MCF 10A (cell line): ENCODE results near the gene RCL1. TPM values are rescaled to one million over a fixed set of nuclear protein-coding genes. Genes with fewer than 3 reads are reported as not detected.

Experiments
- BruUV-seq: library from RNA; stranded (reverse); fragments of 400-500 nt; replicated peaks from 2 replicates; lab custom pipeline; 2021; lab: Mats Ljungman, UMichigan
- CTCF ChIA-PET: fragments of 300-600 bp; sonication (Branson Sonifier 250); formaldehyde crosslinking; extraction: SDS; loops from one replicate; lab custom pipeline; 2021; ENCODE audit warnings: antibody characterized with exemption, inconsistent platforms; lab: Yijun Ruan, JAX
- POLR2A ChIA-PET: fragments of 300-600, 350-650 bp; sonication (Branson Sonifier 250); formaldehyde crosslinking; extraction: SDS; loops from one replicate; lab custom pipeline; 2020; ENCODE audit warnings: antibody characterized with exemption, inconsistent platforms; lab: Yijun Ruan, JAX
- DNase-seq: peaks from one replicate; pipeline ENCODE4 v3.0.0-alpha.2; 2018; ENCODE audit not compliant: unreplicated experiment
- H3K27ac Mint-ChIP-seq: one replicate; pipeline ENCODE4 v1.8.0; 2022; ENCODE audit warnings: mild to moderate bottlenecking, low read depth, mixed read lengths; ENCODE audit not compliant: unreplicated experiment
- H3K27me3 Mint-ChIP-seq: one replicate; pipeline ENCODE4 v1.8.0; 2022; ENCODE audit warnings: mixed read lengths; ENCODE audit not compliant: insufficient read depth, unreplicated experiment
- H3K36me3 Mint-ChIP-seq: one replicate; pipeline ENCODE4 v1.8.0; 2022; ENCODE audit warnings: mild to moderate bottlenecking, moderate library complexity, mixed read lengths; ENCODE audit not compliant: insufficient read depth, unreplicated experiment
- H3K4me1 Mint-ChIP-seq: one replicate; pipeline ENCODE4 v1.8.0; 2022; ENCODE audit warnings: mixed read lengths; ENCODE audit not compliant: insufficient read depth, unreplicated experiment
- H3K4me3 Mint-ChIP-seq: one replicate; pipeline ENCODE4 v1.8.0; 2022; ENCODE audit warnings: mild to moderate bottlenecking, moderate library complexity, mixed read lengths; ENCODE audit not compliant: unreplicated experiment
- H3K9me3 Mint-ChIP-seq: one replicate; pipeline ENCODE4 v1.8.0; 2022; ENCODE audit warnings: mixed read lengths; ENCODE audit not compliant: unreplicated experiment
- CTCF ChIP-seq: fragments of 200-600 bp; IDR thresholded peaks from one replicate; pipeline ENCODE4 v1.8.0; 2022; ENCODE audit warnings: antibody characterized with exemption, mild to moderate bottlenecking; ENCODE audit not compliant: unreplicated experiment
- intact Hi-C: fragments of 100-400 bp; cut with micrococcal nuclease; formaldehyde crosslinking; loops from 2 replicates; pipeline ENCODE4 v1.14.1; 2022
- microRNA-seq: library from miRNA; unstranded; fragments of <30 nt; microRNA quantifications from one replicate; pipeline ENCODE4 v1.2.0, GENCODE V29; 2022
- total RNA-seq: library from RNA; stranded (reverse); gene quantifications from 2 replicates; pipeline ENCODE4 v1.2.3, GENCODE V29; 2022

RCL1 gene
- total RNA-seq, 1 experiment from 2014 or later = 27.8 TPM

- TF ChIP-seq CTCF = no peak
- peaks cover 28% of the 10 kb centered on the region for H3K27me3 Mint-ChIP-seq
- BruUV-seq = no TSS peak
- no peaks in the 10 kb centered on the region for H3K36me3 Mint-ChIP-seq
- ChIA-PET POLR2A (interaction anchor here (0.8 to 1.3 kb wide), 2 partner anchors 14 to 20 kb away, joined by 3 read pairs; no protein-coding TSS in a partner anchor), CTCF (interaction anchor here (0.6 to 1.8 kb wide), 4 partner anchors 22 to 137 kb away, joined by 3 to 5 read pairs (median 4); no protein-coding TSS in a partner anchor)
- intact Hi-C loops = no loop called here
- H3K4me3 Mint-ChIP-seq = no peak overlapping the region
- peaks cover 5% of the 10 kb centered on the region for H3K4me1 Mint-ChIP-seq
- H3K27ac Mint-ChIP-seq = no peak overlapping the region
- H3K9me3 Mint-ChIP-seq = peaks cover 26% of the 10 kb centered on the region
- DNase-seq = no peak
Measured at GRCh38 chr9:4902135-4902475, 109.4 kb downstream of the RCL1 start.

- intact Hi-C loops = no loop called here
- POLR2A ChIA-PET = interaction anchor here (0.6 kb wide), 1 partner anchor 42 kb away, joined by 3 read pairs; no protein-coding TSS in a partner anchor
- H3K4me3 Mint-ChIP-seq = no peak overlapping the region
- DNase-seq = peak; percentile 87
- no peak for TF ChIP-seq CTCF
- H3K9me3 Mint-ChIP-seq = peaks cover 15% of the 10 kb centered on the region
- H3K4me1 Mint-ChIP-seq = peaks cover 5% of the 10 kb centered on the region
- CTCF ChIA-PET = no interaction called here
- BruUV-seq = no TSS peak
- H3K27me3 Mint-ChIP-seq = peaks cover 22% of the 10 kb centered on the region
- H3K36me3 Mint-ChIP-seq = no peaks in the 10 kb centered on the region
- H3K27ac Mint-ChIP-seq = peak overlapping the region; percentile 42
Measured at GRCh38 chr9:4904322-4905134, 111.8 kb downstream of the RCL1 start.

- intact Hi-C loops = no loop called here
- peak overlapping the region; percentile 42 for H3K27ac Mint-ChIP-seq
- H3K9me3 Mint-ChIP-seq = peaks cover 9% of the 10 kb centered on the region
- peaks cover 5% of the 10 kb centered on the region for H3K4me1 Mint-ChIP-seq
- ChIA-PET POLR2A (no interaction called here), CTCF (interaction anchor here (1.3 kb wide), 1 partner anchor 83 kb away, joined by 3 read pairs; no protein-coding TSS in a partner anchor)
- peak; percentile 87 for DNase-seq
- H3K4me3 Mint-ChIP-seq = no peak overlapping the region
- no TSS peak for BruUV-seq
- H3K36me3 Mint-ChIP-seq = no peaks in the 10 kb centered on the region
- TF ChIP-seq CTCF = no peak
- peaks cover 22% of the 10 kb centered on the region for H3K27me3 Mint-ChIP-seq
Measured at GRCh38 chr9:4905135-4905490, 112.4 kb downstream of the RCL1 start.

Small RNAs within 50 kb of the gene (microRNA-seq; reads per million reads assigned to microRNA genes)
- 9.9 reads per million, percentile 48 among the genes with 10 or more reads in this experiment for gene MIR101-2

Other genes with a start within 250 kb of the RCL1 start
- gene PLPP6, start 130.7 kb upstream of the RCL1 start, total RNA-seq = 6.3 and 8.3 TPM in 2 replicates
- 3.7 and 5.5 TPM in 2 replicates for gene SPATA6L, start 126.5 kb upstream of the RCL1 start, total RNA-seq
- 13.8 and 20.4 TPM in 2 replicates for gene CDC37L1, start 113.4 kb upstream of the RCL1 start, total RNA-seq
- 61.0 and 64.1 TPM in 2 replicates for gene AK3, start 51.7 kb upstream of the RCL1 start, total RNA-seq
- 4.3 and 6.6 TPM in 2 replicates for gene JAK2, start 192.3 kb downstream of the RCL1 start, total RNA-seq